ENCODE measurements around the gene PTAFR.
"Not testable (repeated sequence)": the region's sequence is repeated elsewhere in the genome, so short reads cannot be mapped to it uniquely, and the experiment has no call there.

PTAFR gene

DNA sequence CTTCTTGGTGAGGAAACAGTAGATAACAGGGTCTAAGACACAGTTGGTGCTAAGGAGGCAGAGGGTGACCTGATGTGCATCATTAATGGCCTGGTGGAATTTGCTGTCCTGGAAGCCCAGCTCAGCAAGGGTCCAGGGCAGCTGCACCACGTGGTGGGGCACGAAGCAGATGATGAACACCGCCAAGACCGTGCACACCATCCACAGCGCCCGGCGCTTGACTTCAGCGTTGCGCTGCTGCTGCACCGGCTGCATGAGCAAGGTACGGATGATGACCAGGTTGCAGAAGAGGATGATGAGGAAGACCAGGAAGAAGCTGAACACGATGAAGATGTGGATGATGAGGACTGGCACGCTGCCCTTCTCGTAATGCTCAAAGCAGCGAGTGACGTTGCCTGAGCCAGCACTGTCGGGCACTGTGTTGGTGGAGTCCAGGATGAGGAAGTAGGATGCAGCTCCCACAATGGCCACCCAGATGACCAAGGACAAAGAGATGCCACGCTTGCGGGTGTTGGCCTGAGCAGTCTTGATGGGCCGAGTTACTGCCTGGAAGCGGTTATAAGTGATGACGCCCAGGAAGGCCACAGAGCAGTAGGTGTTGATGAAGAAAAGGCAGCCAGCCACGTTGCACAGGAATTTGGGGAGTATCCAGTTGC, 26.2 kb downstream of the PTAFR start:
- intact Hi-C loops (cut with DNase I): no loop called here

DNA sequence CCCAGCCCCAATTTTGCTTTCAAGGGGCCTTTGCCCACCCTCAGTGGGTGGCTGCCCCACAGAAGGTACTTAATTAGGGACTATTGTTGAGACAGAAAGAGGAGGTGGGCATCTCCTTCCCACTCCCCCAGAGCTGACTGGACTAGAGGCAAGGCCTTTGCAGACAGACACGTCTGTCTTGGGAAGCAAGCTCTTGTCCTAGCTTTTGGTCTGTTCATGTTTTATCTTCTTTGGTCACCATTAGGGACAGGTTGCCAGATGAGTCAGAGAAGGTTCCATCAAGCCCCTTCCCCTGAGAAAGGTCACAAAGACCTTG, 27.7 kb downstream of the PTAFR start:
- DNase-seq: no peak
- intact Hi-C loops (cut with DNase I): no loop called here

More for the DNA sequence above, 26.2 kb downstream of the PTAFR start:
- DNase-seq: no peak

DNA sequence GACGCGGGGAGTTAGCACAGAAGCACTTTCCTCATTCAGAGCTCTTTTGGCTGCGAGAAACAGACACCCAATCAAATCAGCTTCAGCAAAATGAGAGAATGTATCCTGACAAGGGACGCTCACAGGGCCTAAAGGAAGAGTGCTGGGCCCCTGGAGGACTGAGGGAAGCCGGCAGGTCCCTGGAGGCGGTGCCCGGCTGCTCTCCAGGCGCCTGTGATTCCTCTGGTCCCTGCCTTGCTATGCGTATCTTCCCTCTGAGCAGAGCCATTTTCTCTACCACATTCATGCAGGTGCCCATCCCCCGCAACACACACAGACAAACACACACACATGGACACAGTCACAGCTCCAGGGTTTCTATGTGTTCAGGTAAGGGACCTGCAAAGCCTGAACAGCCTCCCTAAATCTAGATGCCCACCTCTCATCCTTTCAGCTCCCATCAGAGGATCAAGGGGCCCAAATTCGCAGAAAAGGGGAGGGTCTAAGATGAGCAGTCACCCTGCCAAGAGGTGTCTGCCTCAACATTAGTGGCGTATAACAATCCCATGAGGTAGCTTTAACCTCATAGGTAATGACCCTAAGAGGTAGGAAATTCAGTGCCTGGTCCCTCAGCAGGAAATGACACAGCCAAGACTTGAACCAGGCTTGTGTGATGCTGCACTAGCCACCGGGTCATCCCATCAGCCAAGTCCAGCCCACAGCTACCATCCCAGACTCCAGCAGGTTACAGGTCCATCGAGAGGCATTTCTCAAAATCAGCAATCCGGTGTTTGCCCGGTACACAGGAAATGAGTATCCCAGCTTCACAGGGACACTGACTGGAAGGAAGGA, 29.0 kb downstream of the PTAFR start:
- intact Hi-C loops (cut with DNase I): no loop called here
- no peak for DNase-seq

DNA sequence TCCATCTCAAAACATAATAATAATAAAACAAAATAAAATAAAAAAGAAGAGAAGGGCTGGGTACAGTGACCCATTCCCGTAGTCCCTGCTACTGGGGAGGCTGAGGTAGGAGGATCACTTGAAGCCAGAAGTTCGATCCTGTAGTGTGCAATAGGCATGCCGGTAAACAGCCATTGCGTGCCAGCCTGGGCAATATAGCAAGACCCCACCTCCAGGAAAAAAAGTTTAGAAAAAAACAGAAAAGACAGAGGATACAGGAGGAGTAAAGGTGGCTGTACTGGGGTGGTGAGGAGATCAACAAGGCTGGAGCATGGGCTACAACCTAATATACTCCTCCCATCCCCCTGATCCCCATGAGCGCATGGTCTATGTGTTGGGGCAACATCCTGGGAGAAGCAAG, 30.8 kb downstream of the PTAFR start:
- intact Hi-C loops (cut with DNase I): no loop called here
- no peak for DNase-seq

DNA sequence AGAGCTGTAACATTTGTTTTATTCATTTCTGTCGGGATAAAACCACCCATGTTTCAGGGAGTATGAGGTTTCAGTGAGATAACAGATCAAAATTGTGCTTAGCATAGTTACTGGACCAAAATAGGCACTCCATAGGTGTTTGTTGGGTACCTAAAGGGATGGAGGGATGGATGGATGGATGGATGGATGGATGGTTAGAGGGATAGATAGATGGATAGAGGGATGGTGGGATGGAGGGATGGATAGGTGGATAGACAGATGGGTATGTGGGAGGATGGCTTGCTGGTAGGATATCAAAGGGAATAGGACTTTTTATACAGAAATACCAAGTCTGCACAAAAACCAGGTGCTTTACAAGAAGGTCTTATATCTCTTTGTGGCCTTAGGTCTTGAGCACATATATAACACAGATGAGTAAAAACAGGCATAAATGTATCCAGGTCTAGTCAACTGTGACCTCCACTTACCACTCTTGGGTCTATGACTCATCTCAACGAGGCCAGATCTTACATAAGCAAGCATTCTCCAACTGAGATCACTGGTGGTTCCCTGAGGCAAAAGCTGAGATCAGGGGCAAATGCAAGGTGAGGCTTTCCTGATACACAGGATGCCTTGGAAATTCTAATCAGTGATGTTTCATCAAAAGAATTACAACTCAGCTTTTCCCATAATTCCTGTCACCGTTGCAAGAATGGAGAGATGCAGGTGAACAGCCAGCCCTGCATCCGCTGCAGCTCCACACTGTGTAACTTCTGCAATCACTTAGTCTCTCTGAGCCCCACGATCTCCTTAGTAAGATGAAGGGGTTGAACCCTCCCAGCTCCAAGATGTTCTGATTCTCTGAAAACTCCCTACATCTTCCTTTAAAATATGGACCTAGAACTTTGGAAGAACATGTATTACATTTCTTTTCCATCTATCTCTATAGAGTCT, 32.0 kb downstream of the PTAFR start:
- intact Hi-C loops (cut with DNase I): no loop called here
- DNase-seq: no peak

DNA sequence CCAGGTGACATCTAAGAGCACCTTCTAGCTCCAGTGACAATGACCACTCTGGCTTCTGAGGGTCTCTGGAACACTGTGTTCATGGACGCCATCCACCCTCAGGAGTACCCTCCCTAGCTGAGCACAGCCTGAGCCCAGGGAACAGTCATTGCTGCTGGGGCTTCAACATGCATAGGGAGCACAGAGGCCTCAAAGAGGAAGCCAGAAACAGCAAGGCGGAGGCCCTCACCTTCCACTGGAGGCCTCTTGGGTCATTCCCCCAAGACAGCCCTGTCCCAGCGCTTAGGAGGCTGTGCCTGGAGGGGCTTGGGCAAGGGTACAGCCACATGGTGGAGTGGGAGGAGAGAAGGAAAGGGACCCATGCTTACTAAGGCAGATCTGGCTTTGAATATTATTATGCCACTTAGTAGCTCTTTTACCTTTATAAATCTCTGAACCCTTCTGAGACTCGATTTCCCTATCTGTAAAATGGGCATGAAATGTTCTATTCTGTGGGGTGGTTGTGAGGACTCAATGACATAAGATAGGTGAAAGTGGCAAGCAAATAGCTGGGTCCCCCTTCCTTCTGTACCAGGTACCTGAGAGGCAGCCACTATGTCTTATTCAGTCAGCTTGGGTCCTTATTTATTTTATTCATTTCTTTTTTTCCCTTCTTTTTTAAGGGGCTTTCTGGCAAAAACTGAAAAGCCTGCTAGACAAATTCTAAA, 32.8 kb downstream of the PTAFR start:
- no peak for DNase-seq
- intact Hi-C loops (cut with DNase I): no loop called here

DNA sequence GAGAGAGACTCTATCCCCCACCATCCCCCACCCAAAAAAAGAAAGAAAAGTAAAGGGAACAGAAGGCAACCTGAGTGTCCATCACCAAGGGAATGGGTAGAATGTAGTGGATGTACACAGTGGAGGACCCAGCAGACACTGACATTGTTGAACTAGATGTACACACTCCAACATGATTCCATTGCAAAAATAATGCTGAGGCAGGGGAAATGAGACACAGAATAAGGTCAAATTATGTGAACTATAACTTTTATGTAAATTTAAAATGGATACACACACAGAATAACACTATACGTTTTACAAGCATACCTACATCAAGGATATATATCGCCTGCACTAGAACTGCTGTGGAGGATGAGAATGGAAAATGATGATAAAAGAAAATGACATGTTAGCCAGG, 34.8 kb downstream of the PTAFR start:
- intact Hi-C loops (cut with DNase I): no loop called here
- no peak for DNase-seq

DNA sequence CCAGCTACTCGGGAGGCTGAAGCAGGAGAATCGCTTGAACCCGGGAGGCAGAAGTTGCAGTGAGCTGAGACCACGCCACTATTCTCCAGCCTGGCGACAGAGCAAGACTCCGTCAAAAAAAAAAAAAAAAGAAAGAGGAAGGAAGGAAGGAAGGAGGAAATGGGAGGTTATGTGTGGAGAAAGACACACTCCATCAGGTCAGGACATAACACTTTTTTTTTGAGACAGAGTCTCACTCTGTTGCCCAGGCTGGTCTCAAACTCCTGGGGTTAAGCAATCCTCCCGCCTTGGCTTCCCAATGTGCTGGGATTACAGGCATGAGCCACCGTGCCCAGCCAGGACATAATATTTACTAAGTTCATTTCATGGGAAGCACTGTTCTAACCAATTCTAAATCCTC, 36.6 kb downstream of the PTAFR start:
- intact Hi-C loops (cut with DNase I): not testable (repeated sequence)

DNA sequence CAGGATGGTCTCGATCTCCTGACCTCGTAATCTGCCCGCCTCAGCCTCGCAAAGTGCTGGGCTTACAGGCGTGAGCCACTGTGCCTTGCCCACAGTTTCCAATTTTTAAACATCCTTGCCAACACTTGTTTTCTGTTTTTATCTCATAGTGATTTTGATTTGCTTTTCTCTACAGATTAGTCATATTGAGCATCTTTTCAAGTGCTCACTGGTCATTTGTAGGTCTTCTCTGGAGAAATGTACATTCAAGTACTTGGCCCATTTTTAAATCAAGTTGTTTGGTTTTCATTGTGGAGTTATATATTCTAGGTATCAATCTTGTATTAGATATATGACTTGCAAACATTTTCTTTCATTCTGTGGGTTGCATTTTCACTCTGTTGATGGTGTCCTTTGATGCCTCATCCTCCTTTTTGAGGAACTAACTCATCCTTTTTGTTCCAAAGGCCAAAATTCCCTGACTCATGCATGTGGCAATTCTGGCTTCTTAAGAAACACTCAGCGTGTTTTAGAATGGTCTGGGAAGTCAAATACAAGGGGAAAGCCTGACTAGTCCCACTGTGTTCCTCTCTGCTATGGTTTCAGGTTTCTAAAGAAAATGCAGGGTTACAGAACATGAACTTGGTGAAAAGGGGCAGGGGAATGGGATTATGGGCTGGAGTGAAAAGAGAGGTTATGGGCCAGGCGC, 37.3 kb downstream of the PTAFR start:
- intact Hi-C loops (cut with DNase I): no loop called here
- no peak for DNase-seq

More for the DNA sequence above, 36.6 kb downstream of the PTAFR start:
- DNase-seq: not testable (repeated sequence)

DNA sequence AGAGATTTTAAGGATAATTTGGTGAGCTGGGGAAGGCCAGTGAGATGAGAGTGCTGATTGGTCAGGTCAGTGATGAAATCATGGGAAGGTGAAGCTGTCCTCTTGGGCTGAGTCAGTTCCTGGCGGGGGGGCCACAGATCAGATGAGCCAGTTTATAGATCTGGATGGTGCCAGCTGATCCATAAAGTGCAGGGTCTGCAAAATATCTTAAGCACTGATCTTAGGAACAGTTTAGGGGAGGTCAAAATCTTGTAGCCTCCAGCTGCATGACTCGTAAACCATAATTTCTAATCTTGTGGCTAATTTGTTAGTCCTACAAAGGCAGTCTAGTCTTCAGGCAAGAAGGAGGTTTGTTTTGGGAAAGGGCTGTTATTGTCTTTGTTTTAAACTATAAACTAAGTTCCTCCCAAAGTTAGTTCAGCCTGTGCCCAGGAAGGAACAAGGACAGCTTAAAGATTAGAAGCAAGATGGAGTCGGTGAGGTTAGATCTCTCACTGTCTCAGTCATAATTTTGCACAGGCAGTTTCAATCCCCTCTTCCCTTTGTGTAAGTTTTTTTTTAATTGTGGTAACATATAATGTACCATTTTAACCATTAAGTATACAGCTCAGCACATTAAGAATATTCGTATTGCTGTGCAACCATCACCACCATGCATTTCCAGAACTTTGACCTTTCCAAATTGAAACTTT, 39.4 kb downstream of the PTAFR start:
- intact Hi-C loops (cut with DNase I): no loop called here
- DNase-seq: no peak

DNA sequence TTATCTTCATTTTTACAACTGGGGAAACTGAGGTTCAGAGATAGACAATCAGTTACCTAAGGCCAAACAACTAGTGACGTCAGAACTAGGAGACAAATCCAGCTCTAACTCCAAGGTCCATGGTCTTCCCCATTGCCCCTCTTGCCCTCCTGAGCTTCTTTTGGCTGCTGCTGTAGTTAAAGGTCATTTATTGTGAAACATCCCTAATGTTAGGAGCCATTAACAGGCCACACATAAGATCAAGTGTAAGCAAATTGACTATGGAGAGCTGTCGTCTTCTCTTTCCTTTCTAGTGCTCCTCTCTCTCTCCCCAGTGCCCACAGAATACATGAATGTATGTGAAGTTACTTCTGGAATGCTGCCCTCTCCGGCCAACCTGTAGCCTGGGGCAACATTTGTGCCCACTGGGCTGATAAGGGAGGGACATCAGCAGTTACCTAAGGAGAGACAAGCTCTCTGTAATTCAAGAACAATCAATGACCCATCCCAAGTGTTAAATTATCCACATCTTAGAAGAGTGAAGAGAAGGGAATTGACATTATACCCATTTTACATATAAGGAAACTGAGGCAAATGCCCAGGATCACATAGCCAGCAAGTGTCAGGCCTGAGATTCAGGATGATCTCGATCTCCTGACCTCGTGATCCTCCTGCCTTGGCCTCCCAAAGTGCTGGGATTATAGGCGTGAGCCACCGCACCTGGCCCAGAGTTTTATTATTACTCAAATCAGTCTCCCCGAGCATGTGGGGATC, 40.1 kb downstream of the PTAFR start:
- intact Hi-C loops (cut with DNase I): no loop called here
- DNase-seq: no peak

DNA sequence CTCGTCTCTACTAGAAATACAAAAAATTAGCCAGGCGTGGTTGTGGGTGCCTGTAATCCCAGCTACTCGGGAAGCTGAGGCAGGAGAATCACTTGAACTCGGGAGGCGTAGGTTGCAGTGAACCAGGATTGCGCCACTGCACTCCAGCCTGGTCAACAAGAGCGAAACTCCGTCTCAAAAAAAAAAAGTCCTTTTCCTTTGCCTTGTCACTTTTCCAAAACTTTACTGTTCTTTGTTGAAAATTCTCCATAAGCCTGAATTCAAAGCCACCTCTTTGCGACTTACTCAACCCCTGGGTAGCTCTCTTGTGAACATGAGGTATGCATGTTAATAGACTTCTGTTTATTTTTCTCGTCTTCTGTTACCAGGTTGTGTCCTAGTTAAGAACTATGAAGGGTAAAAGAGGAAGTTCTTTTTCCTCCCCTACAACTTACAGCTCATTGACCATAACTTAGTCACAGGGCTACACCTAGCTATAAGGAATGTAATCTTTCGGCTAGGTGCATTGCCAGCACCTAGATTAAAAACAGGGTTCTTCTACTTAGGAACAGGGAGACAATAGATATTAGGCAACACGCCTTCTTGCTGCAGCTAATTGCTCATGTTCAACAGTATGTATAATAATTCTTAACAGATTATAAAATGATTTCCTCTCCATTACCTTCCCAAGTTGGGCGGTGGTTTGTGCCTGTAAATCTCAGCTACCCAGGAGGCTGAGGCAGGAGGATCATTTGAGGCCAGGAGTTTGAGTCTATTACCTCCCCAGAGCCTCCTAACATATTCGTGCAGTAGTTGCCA, 40.9 kb downstream of the PTAFR start:
- intact Hi-C loops (cut with DNase I): no loop called here
- no peak for DNase-seq

DNA sequence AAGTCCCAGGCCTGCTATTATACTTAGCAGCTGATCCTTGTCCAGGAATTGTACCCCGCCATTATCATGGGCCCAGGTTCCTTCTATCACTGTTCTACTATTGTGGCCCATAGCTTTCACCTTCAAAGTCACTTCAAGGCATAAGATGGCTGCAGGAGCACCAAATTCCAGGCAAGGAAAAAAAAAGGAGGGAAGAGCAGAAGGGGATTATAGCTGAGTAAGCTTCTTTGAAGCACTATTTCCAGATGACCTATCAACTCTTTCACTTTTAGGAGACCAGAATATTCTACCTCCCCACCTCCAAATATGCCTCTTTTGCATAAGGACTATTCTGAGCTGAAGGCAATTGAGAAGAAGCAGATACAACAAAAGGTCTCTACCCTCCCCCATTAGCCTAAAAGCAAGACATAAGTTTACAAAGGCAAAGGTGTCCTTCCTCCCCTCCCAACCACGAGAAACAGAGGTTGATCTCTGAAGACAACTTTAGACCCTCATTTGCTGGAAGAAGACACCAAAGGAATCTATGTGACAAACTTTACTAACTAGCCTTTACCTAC, 41.8 kb downstream of the PTAFR start:
- intact Hi-C loops (cut with DNase I): no loop called here
- DNase-seq: no peak

DNA sequence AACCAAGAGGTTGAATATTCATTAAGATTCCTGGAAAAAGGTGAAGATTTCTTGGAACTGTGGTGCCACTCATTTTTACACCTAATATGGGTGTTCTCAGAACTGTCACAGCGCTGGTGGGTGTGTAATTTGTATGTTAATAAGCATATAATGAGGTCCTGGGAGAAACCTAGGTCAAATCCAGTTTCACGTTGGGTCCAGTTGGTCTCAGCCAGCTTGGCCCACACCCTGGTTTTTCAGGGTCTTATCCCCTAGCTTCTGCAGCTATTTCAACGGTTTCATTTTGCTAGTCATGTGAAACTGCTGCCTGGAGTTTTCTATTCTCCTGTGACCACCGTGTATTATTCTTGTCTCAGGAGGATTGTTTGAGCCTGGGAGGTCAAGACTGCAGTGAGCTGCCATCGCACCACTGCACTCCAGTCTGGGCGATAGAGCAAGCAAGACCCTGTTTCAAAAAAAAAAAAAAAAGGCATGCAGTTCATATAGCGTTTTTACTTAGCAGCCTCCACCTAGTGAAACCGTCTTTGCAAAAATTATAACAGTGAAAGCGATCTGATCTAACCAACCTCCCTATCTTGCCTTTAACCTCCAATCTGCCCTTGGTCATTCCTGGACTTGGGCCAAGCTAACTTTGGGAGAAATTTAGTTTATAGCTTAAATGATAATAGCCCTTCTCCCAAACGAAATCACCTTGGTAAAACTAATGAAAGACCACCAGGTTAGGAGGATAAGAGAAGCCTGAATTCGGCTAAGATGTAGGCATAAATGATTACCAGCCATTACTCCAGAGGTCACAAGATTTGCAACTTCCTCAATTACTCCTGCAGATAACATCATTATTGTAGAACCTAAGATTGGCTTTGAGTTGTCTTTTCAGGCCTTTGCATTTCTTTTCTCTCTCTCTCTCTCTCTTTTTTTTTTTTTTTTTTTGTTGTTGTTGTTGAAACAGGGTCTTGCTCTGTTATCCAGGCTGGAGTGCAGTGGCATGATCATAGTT, 44.0 kb downstream of the PTAFR start:
- DNase-seq: no peak
- intact Hi-C loops (cut with DNase I): no loop called here

DNA sequence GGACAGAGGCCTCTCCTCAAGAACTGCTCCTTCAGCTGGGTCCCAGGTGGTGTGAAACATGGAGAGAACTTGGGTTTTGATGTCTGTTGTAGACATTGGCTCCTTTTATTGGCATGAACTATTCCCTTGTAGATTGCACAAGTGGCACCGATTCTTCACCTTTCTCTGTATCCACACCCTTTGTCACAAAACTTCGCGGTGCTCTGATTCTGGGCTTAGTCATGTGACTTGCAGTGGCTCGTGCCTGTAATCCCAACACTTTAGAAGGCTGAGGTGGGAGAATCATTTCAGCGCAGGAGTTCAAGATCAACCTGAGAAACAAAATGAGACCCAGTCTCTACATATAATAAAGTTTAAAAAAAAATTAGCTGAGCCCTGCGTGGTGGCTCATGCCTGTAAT, 45.6 kb downstream of the PTAFR start:
- no peak for DNase-seq
- intact Hi-C loops (cut with DNase I): no loop called here

DNA sequence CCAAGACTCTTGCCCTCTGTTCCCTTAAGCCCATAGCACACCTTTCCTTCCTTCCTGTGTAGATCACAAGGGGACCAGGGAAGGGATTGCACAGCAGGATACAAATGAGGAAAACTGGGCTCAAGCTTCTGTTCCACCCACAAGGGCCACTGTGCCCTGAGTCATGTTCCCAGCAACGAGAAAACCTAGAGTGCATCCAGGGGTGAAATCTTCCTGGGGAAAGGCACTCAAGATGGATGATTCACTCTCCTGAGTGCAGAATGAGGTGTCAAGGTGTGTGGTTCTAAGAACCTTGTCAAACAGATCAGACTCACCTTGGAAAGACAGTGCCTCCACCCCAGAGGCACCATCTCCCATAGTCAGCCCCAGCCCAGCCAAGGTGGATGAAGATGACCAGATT, 47.3 kb downstream of the PTAFR start:
- no peak for DNase-seq

More for the DNA sequence above, 47.3 kb downstream of the PTAFR start:
- intact Hi-C loops (cut with DNase I): no loop called here

Measured in posterior cingulate gyrus (tissue), 11 donors.